Omental fat pad (tissue), 4 donors: ENCODE results near the gene MLST8. TPM values are rescaled to one million over a fixed set of nuclear protein-coding genes. Genes with fewer than 3 reads are reported as not detected.

Experiments used
- ATAC-seq: fragments of 150-250 bp; one replicate; pipeline ENCODE4 v1.9.1; 2016; ENCODE audit warnings: mild to moderate bottlenecking, moderate library complexity; ENCODE audit not compliant: low FRiP score
- DNase-seq: peaks from one replicate; pipeline ENCODE4 v3.0.0-alpha.2; 2019; ENCODE audit warnings: low spot score
- total RNA-seq, 4 donors: library from RNA; depleted of rRNA; stranded (reverse); fragments of >200 nt; gene quantifications; one replicate each; pipeline ENCODE4 v1.1.0, GENCODE V29; 2016
- TF ChIP-seq, protein P1 (sequence below), 3 donors: fragments of 450-650 bp; IDR thresholded peaks; one replicate each; pipeline ENCODE4 v1.5.1; 2016 to 2017; ENCODE audit warnings: antibody characterized with exemption in 3 of 3, mild to moderate bottlenecking in 3 of 3, moderate library complexity in 2 of 3

Gene MLST8
- total RNA-seq, 4 donors from 2014 or later, result 29.8 to 44.6 (median 34.6) TPM

GRCh38 chr16:2235234-2235651, 30.0 kb downstream of the MLST8 start:
- ATAC-seq, result no peak
- no peak for DNase-seq
- TF ChIP-seq, protein P1, sequence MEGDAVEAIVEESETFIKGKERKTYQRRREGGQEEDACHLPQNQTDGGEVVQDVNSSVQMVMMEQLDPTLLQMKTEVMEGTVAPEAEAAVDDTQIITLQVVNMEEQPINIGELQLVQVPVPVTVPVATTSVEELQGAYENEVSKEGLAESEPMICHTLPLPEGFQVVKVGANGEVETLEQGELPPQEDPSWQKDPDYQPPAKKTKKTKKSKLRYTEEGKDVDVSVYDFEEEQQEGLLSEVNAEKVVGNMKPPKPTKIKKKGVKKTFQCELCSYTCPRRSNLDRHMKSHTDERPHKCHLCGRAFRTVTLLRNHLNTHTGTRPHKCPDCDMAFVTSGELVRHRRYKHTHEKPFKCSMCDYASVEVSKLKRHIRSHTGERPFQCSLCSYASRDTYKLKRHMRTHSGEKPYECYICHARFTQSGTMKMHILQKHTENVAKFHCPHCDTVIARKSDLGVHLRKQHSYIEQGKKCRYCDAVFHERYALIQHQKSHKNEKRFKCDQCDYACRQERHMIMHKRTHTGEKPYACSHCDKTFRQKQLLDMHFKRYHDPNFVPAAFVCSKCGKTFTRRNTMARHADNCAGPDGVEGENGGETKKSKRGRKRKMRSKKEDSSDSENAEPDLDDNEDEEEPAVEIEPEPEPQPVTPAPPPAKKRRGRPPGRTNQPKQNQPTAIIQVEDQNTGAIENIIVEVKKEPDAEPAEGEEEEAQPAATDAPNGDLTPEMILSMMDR (IDR thresholded peaks at IDR 0.05), result no peak

DNA sequence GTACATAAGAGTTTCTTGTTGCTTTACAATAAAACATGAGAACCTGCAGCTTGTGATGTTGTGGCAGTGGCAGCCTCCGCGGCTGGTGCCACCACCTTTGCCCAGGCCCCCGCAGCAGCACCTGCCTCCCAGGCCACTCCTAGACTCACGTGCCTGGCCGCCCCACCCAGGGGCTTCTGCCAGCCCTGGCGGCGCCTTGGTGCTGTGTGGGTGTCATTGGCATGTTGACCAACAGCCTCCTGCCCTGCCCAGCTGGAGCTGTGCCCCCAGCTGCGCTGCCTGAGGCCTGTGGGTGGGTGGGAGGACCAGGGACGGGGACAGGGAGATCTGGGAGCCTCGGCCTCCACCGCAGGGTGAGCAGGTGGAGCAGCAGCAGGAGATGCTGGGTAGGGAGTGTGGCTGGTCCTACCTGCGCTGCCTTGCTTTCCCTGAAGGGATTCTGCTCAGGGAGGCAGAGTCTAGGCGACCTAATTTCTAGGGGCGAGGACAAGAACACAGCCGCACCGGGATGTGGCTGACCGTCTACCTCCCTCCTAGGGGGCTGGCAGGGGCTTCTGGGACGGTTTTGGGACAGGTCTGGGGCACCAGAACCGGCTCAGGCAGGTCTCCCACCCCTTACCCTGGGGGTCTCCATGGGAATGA, 30.6 kb downstream of the MLST8 start:
- ATAC-seq (no peak), DNase-seq (no peak)
- TF ChIP-seq, protein P1 (IDR thresholded peaks at IDR 0.05), result no peak

DNA sequence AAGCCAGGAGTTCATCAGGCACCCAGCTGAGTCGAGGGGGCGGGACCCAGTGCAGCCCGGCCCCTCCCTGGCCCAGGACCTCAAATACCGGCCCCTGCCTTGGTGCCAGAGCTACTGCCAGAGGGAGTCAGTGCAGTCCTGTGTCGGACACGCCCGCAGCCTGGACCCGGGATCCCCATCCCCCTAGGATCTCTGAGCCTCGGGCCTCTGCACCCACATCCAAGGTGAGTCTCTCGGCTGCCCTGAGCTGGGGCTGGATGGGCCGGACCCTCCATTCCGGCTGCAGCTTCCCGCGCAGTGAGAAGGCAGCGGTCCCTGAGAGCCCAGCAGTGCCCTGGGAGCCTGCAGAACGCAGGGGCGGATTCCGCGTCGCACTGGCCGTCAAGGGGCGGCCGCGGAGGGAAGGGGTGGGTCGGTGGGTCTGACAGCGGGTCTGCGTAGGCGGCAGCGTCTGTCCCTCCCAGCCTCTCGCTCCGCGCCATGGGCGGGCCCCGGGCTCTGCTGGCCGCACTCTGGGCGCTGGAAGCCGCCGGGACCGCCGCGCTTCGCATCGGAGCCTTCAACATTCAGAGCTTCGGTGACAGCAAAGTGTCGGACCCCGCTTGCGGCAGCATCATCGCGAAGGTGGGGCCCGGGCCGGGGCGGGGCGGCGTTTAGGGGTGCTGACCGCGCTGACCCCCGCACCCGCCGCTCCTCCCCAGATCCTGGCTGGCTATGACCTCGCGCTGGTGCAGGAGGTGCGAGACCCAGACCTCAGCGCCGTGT, 31.3 kb downstream of the MLST8 start, which contains the start of gene DNASE1L2:
TSS of gene DNASE1L2 (plus strand) at position 108 of the 765 bp plus-strand sequence. CDS start at position 481, 373 bp downstream.
- ATAC-seq, result no peak
- DNase-seq, result no peak
- TF ChIP-seq, protein P1 (IDR thresholded peaks at IDR 0.05), result no peak

- ATAC-seq, result no peak
- DNase-seq, result no peak
- TF ChIP-seq, protein P1 (IDR thresholded peaks at IDR 0.05), result no peak
Observed at GRCh38 chr16:2237102-2237482, 31.8 kb downstream of the MLST8 start.

DNA sequence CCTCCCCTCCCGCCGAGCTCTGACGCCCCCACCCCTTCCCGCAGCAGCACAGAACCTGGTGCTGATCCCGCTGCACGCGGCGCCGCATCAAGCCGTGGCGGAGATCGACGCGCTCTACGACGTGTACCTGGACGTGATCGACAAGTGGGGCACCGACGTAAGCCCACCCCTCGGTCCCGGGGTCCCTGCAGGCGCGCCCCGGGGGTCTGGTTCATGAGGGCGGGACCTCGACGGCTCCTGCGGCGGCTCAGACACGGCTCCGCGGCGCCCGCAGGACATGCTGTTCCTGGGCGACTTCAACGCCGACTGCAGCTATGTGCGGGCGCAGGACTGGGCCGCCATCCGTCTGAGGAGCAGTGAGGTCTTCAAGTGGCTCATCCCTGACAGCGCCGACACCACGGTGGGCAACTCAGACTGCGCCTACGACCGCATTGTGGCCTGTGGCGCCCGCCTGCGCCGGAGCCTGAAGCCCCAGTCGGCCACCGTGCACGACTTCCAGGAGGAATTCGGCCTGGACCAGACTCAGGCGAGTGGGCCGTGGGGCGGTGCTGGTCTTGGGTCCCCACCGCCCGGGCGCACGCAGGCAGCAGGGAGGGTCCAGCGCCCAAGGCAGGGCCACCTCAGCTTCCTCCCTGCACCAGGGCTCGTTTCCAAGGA, 32.4 kb downstream of the MLST8 start:
- ATAC-seq (no peak), DNase-seq (no peak)
- TF ChIP-seq, protein P1 (IDR thresholded peaks at IDR 0.05), result no peak

GRCh38 chr16:2238150-2238837, 33.0 kb downstream of the MLST8 start:
- ATAC-seq (no peak), DNase-seq (no peak)
- TF ChIP-seq, protein P1 (IDR thresholded peaks at IDR 0.05), result no peak
